ENCODE data around the gene UBE2L3.

The UBE2L3 gene

GRCh38 chr22:21642584-21643448 is 75.3 kb downstream of the UBE2L3 start (continued):
- peak; percentile 61 for TF ChIP-seq ZBTB10 (tag by site-specific recombination; IDR thresholded peaks at IDR 0.05)
- TF ChIP-seq ZNF394 (tag by site-specific recombination; IDR thresholded peaks at IDR 0.05; ENCODE audit: borderline replicate concordance), result peak; percentile 83
- TF ChIP-seq BCL11A (tag by site-specific recombination; IDR thresholded peaks at IDR 0.05; ENCODE audit: low read depth), result no peak
- TF ChIP-seq ZNF639 (tag by site-specific recombination; IDR thresholded peaks at IDR 0.05), result no peak
- peak; percentile 33; the same call in 1 of the 2 replicates for TF ChIP-seq SP2 (tag by site-specific recombination; IDR thresholded peaks at IDR 0.05)
- TF ChIP-seq ZBTB26 (tag by site-specific recombination; optimal IDR thresholded peaks at IDR 0.05), result peak; percentile 88
- TF ChIP-seq KLF10 (tag by site-specific recombination; IDR thresholded peaks at IDR 0.05), result no peak
- TF ChIP-seq ZNF555 (tag by site-specific recombination; conservative IDR thresholded peaks at IDR 0.05), result no peak
- no peak for TF ChIP-seq ZNF513 (tag by site-specific recombination; IDR thresholded peaks at IDR 0.05)
- TF ChIP-seq ZNF623 (tag by site-specific recombination; IDR thresholded peaks at IDR 0.05), result no peak
- peak; percentile 61 for TF ChIP-seq CTCF (tag by site-specific recombination; IDR thresholded peaks at IDR 0.05)
- no peak for TF ChIP-seq OSR2 (tag by site-specific recombination; IDR thresholded peaks at IDR 0.05)
- 0 out of 2 replicates have a peak, but pooled peaks have one; percentile 39 for TF ChIP-seq ZNF391 (tag by site-specific recombination; IDR thresholded peaks at IDR 0.05; ENCODE audit: borderline replicate concordance, low read depth)
- peak; percentile 76; the same call in 1 of the 2 replicates for TF ChIP-seq ZNF660 (tag by site-specific recombination; IDR thresholded peaks at IDR 0.05)
- TF ChIP-seq ZNF2 (tag by site-specific recombination; IDR thresholded peaks at IDR 0.05), result 0 out of 2 replicates have a peak, but pooled peaks have one; percentile 9
- 0 out of 2 replicates have a peak, but pooled peaks have one; percentile 3 for TF ChIP-seq ZNF24 (tag by site-specific recombination; IDR thresholded peaks at IDR 0.05)
- no peak for TF ChIP-seq PRDM1 (tag by site-specific recombination; IDR thresholded peaks at IDR 0.05)
- TF ChIP-seq INSM2 (tag by site-specific recombination; IDR thresholded peaks at IDR 0.05), result no peak
- TF ChIP-seq ZNF549 (tag by site-specific recombination; IDR thresholded peaks at IDR 0.05), result no peak
- peak; percentile 11; the same call in 1 of the 2 replicates for TF ChIP-seq GLIS1 (tag by site-specific recombination; IDR thresholded peaks at IDR 0.05)
- no peak for TF ChIP-seq ZNF214 (tag by site-specific recombination; IDR thresholded peaks at IDR 0.05; ENCODE audit: borderline replicate concordance)
- TF ChIP-seq ZNF777 (tag by site-specific recombination; IDR thresholded peaks at IDR 0.05; ENCODE audit: borderline replicate concordance), result peak; percentile 84
- peak; percentile 28; the same call in 1 of the 2 replicates for TF ChIP-seq BCL11B (tag by site-specific recombination; IDR thresholded peaks at IDR 0.05; ENCODE audit: low read depth)
- 0 out of 2 replicates have a peak, but pooled peaks have one; percentile 12 for TF ChIP-seq KLF17 (tag by site-specific recombination; IDR thresholded peaks at IDR 0.05)
- peak; percentile 38; the same call in 1 of the 2 replicates for TF ChIP-seq ZIC2 (tag by site-specific recombination; IDR thresholded peaks at IDR 0.05)

Measured in HEK293 (cell line).